NCI-H2107 (cell line): Measurements from ENCODE around the gene DUSP1.

Experiments used
- DNase-seq: peaks from one replicate; lab custom pipeline; 2025; lab: John Stamatoyannopoulos, UW

The DUSP1 gene

GRCh38 chr5:172777881-172778814 is 7.2 kb upstream of the DUSP1 start:
- DNase-seq = no peak

GRCh38 chr5:172776235-172776594 is 5.2 kb upstream of the DUSP1 start:
- DNase-seq = no peak

GRCh38 chr5:172775326-172776234 is 4.6 kb upstream of the DUSP1 start:
- no peak for DNase-seq

GRCh38 chr5:172774561-172775315 is 3.7 kb upstream of the DUSP1 start:
- no peak for DNase-seq

- no peak for DNase-seq
These were observed 2.8 kb upstream of the DUSP1 start for GRCh38 chr5:172773481-172774469.

GRCh38 chr5:172772112-172772906 is 1.3 kb upstream of the DUSP1 start:
- no peak for DNase-seq

- no peak for DNase-seq
These were observed 580 bp upstream of the DUSP1 start for GRCh38 chr5:172771439-172772111.

GRCh38 chr5:172770374-172770674 is 671 bp downstream of the DUSP1 start:
- DNase-seq = no peak

GRCh38 chr5:172769616-172770373 is 1.2 kb downstream of the DUSP1 start:
- DNase-seq = no peak

GRCh38 chr5:172769342-172769615 is 1.7 kb downstream of the DUSP1 start:
- no peak for DNase-seq

GRCh38 chr5:172768573-172769341 is 2.2 kb downstream of the DUSP1 start:
- DNase-seq = no peak

- no peak for DNase-seq
These were observed 2.9 kb downstream of the DUSP1 start for GRCh38 chr5:172768098-172768572.

GRCh38 chr5:172766287-172767108 is 4.5 kb downstream of the DUSP1 start:
- DNase-seq = no peak

GRCh38 chr5:172765766-172766286 is 5.2 kb downstream of the DUSP1 start:
- no peak for DNase-seq

- DNase-seq = peak; percentile 85
These were observed 5.9 kb downstream of the DUSP1 start for GRCh38 chr5:172764861-172765765.

- DNase-seq = no peak
These were observed 7.9 kb downstream of the DUSP1 start for GRCh38 chr5:172763120-172763464.
